ENCODE measurements around the gene CA11. TPM values are rescaled to one million over a fixed set of nuclear protein-coding genes. Genes with fewer than 3 reads are reported as not detected.
A peak's percentile ranks its signal among the peaks of the same experiment; 100 is the strongest.

CA11 gene
- total and polyA plus RNA-seq, 2 of the 8 experiments (the other 6 are each of a cell fraction or from before 2014, with no cell fraction given): 51.7 to 71.4 TPM

DNA sequence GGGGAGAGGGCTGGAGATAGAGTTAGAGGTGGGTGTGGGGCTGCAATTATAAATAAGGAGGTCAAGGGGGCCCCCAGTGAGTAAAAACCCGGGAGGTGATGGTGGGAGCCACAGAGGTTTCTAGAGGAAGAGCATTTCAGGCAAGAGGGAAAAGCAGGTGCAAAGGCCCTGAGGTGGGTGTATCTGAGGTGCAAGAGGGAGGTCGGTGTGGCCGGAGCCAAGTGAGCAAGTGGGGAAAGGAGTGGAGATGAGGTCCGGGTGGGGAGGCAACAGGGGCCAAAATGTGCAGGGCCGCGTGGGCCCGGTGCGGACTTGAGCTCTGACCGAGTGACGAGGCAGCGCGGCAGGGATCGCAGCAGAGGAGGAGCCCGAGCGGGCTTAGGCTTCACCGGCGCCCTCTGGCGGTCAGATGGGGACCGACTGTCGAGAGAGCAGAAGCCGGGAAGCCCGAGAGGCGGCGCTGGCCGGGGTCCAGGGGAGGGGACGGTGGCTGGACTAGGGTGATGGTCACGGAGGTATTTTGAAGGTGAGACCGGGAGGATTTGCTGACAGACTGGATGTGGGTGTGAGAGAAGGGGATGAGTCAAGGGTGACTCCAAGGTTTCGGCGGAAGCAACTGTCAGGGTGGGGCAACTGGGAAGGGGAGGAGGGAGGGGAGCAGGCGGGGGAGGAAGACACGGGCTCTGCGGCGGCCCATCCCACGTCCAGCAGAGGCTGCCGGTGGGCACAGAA is 57.2 kb downstream of the CA11 start (continued):
- no peak for TF ChIP-seq SUZ12 (IDR thresholded peaks at IDR 0.05; ENCODE audit: low read length)
- 0 out of 2 replicates have a peak, but pooled peaks have one; percentile 9 for TF ChIP-seq CEBPB (IDR thresholded peaks at IDR 0.05; ENCODE audit: low read depth, low read length)
- TF ChIP-seq BACH1 (IDR thresholded peaks at IDR 0.05; ENCODE audit: low read length): no peak
- TF ChIP-seq EGR1 (IDR thresholded peaks at IDR 0.05; ENCODE audit: borderline replicate concordance, low read depth, low read length): no peak
- TF ChIP-seq, protein P1, sequence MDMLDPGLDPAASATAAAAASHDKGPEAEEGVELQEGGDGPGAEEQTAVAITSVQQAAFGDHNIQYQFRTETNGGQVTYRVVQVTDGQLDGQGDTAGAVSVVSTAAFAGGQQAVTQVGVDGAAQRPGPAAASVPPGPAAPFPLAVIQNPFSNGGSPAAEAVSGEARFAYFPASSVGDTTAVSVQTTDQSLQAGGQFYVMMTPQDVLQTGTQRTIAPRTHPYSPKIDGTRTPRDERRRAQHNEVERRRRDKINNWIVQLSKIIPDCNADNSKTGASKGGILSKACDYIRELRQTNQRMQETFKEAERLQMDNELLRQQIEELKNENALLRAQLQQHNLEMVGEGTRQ (IDR thresholded peaks at IDR 0.05; ENCODE audit: low read length): peak; percentile 32; the same call in 1 of the 2 replicates
- peak in 1 of 2 experiments; percentile 46; a peak in 2 of 4 replicates for TF ChIP-seq SIN3A (conservative IDR thresholded peaks at IDR 0.05 in 1 of 2, IDR thresholded peaks at IDR 0.05 in 1 of 2; ENCODE audit: low read depth in 1 of 2, low read length in 2 of 2)
- TF ChIP-seq SIRT6 (IDR thresholded peaks at IDR 0.05; ENCODE audit: low read length): no peak
- TF ChIP-seq RAD21 (IDR thresholded peaks at IDR 0.05 in 1 of 2, conservative IDR thresholded peaks at IDR 0.05 in 1 of 2; ENCODE audit: low read depth in 2 of 2, low read length in 2 of 2): peak; percentile 57 to 71
- TF ChIP-seq, protein P2, sequence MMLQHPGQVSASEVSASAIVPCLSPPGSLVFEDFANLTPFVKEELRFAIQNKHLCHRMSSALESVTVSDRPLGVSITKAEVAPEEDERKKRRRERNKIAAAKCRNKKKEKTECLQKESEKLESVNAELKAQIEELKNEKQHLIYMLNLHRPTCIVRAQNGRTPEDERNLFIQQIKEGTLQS (IDR thresholded peaks at IDR 0.05; ENCODE audit: insufficient read depth, low read depth, low read length): no peak
- no peak for TF ChIP-seq MAFK (IDR thresholded peaks at IDR 0.05; ENCODE audit: low read depth, low read length)
- TF ChIP-seq, protein P3, sequence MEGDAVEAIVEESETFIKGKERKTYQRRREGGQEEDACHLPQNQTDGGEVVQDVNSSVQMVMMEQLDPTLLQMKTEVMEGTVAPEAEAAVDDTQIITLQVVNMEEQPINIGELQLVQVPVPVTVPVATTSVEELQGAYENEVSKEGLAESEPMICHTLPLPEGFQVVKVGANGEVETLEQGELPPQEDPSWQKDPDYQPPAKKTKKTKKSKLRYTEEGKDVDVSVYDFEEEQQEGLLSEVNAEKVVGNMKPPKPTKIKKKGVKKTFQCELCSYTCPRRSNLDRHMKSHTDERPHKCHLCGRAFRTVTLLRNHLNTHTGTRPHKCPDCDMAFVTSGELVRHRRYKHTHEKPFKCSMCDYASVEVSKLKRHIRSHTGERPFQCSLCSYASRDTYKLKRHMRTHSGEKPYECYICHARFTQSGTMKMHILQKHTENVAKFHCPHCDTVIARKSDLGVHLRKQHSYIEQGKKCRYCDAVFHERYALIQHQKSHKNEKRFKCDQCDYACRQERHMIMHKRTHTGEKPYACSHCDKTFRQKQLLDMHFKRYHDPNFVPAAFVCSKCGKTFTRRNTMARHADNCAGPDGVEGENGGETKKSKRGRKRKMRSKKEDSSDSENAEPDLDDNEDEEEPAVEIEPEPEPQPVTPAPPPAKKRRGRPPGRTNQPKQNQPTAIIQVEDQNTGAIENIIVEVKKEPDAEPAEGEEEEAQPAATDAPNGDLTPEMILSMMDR (IDR thresholded peaks at IDR 0.05; ENCODE audit: control extremely low read depth in 1 of 3, insufficient read depth in 1 of 3, low read depth in 1 of 3, low read length in 3 of 3): peak; percentile 90 to 99 (median 98)
- no peak for TF ChIP-seq EP300 (IDR thresholded peaks at IDR 0.05; ENCODE audit: borderline replicate concordance in 1 of 2, low read depth in 2 of 2, low read length in 2 of 2)
- TF ChIP-seq TBP (IDR thresholded peaks at IDR 0.05; ENCODE audit: low read depth, low read length): no peak
- no peak for TF ChIP-seq JUN (IDR thresholded peaks at IDR 0.05; ENCODE audit: low read depth, low read length)
- peak; percentile 26 to 100; a peak in 2 of 4 replicates for TF ChIP-seq HDAC2 (IDR thresholded peaks at IDR 0.05; ENCODE audit: borderline replicate concordance in 1 of 2, low read depth in 2 of 2, low read length in 2 of 2)
- TF ChIP-seq CBX5 (IDR thresholded peaks at IDR 0.05; ENCODE audit: low read depth, low read length): no peak
- TF ChIP-seq CREB1 (IDR thresholded peaks at IDR 0.05): peak; percentile 75
- no peak for TF ChIP-seq BCL11A (IDR thresholded peaks at IDR 0.05; ENCODE audit: low read depth in 2 of 2, low read length in 2 of 2)
- no peak; the same call in 1 of the 2 replicates for TF ChIP-seq RBBP5 (IDR thresholded peaks at IDR 0.05; ENCODE audit: borderline replicate concordance, low read depth, low read length)

Measured in H1 (cell line).